Esophagus mucosa (tissue), 1 donor: ENCODE results near the gene TAAR1. TPM values are rescaled to one million over a fixed set of nuclear protein-coding genes. Genes with fewer than 3 reads are reported as not detected.

ENCODE experiments used
- total RNA-seq: library from RNA; stranded (reverse); gene quantifications from one replicate; pipeline ENCODE4 v1.2.4, GENCODE V29; 2023
- donor health status: DM: yes; HTN: yes; CAD: no.

Gene TAAR1
- total RNA-seq, 1 donor from 2014 or later = not detected

Other genes starting within 250 kb of the TAAR1 start
- gene STX7, start 146.1 kb downstream of the TAAR1 start, total RNA-seq = 38.3 TPM
- not detected for gene TAAR9, start 120.9 kb downstream of the TAAR1 start, total RNA-seq
- gene TAAR8, start 106.5 kb downstream of the TAAR1 start, total RNA-seq = not detected
- gene TAAR6, start 88.9 kb downstream of the TAAR1 start, total RNA-seq = not detected
- not detected for gene TAAR5, start 69.4 kb downstream of the TAAR1 start, total RNA-seq
- not detected for gene TAAR2, start 34.9 kb downstream of the TAAR1 start, total RNA-seq
- 0.12 TPM for gene VNN1, start 54.9 kb upstream of the TAAR1 start, total RNA-seq
- 0.28 TPM for gene VNN2, start 98.7 kb upstream of the TAAR1 start, total RNA-seq
- 12.8 TPM for gene SLC18B1, start 139.5 kb upstream of the TAAR1 start, total RNA-seq
- gene RPS12, start 155.4 kb upstream of the TAAR1 start, total RNA-seq = 1,299 TPM